ENCODE results near the gene SLC1A3.

The SLC1A3 gene

DNA sequence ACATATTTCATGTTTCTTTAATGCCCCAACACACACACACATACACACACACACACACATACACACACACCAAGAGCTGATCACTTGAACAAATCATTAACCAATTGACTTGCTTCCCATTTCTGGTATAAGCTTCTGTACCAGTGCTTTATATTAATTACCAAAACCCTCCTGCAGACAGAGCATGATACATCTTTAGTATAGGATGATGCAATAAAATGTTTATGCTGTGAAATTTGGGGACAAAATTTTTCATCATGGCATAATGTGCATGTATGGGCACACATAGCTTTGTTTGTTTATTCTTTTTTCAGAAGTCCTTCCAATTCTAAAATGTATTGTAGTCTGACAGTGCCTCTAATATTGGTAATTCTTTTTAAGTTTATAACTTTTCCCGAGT lies 34.5 kb downstream of the SLC1A3 start:
- TF ChIP-seq FOXP2 (optimal IDR thresholded peaks at IDR 0.05; ENCODE audit: borderline replicate concordance, extremely low read depth, extremely low read length, insufficient read depth) (no peak), SIN3A (IDR thresholded peaks at IDR 0.05; ENCODE audit: borderline replicate concordance, insufficient read depth, low read length) (no peak)

DNA sequence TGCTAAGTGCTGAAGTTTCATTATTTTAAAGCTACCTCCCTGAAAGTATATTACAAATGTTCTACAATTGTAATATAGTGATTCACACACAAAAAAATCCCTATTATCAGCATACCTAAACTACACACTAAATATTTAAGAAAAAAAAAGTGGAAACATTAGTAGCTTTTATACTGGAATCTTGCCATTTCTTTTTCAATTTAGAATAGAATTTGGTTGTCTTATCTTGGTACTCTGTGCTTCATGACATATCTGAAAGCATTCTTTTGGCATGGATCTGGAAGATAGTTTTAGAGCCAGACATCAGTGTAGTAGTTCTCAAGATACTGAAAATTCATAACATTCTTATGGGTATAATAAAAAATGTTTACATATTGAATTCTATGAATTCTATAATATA lies 35.0 kb downstream of the SLC1A3 start:
- TF ChIP-seq SIN3A (IDR thresholded peaks at IDR 0.05; ENCODE audit: borderline replicate concordance, insufficient read depth, low read length) (no peak), TAF1 (IDR thresholded peaks at IDR 0.05; ENCODE audit: borderline replicate concordance, insufficient read depth, low read length) (no peak), POLR2AphosphoS5 (IDR thresholded peaks at IDR 0.05; ENCODE audit: low read depth, low read length) (no peak), FOXP2 (optimal IDR thresholded peaks at IDR 0.05; ENCODE audit: borderline replicate concordance, extremely low read depth, extremely low read length, insufficient read depth) (no peak)
- TF ChIP-seq, protein P1, sequence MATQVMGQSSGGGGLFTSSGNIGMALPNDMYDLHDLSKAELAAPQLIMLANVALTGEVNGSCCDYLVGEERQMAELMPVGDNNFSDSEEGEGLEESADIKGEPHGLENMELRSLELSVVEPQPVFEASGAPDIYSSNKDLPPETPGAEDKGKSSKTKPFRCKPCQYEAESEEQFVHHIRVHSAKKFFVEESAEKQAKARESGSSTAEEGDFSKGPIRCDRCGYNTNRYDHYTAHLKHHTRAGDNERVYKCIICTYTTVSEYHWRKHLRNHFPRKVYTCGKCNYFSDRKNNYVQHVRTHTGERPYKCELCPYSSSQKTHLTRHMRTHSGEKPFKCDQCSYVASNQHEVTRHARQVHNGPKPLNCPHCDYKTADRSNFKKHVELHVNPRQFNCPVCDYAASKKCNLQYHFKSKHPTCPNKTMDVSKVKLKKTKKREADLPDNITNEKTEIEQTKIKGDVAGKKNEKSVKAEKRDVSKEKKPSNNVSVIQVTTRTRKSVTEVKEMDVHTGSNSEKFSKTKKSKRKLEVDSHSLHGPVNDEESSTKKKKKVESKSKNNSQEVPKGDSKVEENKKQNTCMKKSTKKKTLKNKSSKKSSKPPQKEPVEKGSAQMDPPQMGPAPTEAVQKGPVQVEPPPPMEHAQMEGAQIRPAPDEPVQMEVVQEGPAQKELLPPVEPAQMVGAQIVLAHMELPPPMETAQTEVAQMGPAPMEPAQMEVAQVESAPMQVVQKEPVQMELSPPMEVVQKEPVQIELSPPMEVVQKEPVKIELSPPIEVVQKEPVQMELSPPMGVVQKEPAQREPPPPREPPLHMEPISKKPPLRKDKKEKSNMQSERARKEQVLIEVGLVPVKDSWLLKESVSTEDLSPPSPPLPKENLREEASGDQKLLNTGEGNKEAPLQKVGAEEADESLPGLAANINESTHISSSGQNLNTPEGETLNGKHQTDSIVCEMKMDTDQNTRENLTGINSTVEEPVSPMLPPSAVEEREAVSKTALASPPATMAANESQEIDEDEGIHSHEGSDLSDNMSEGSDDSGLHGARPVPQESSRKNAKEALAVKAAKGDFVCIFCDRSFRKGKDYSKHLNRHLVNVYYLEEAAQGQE (IDR thresholded peaks at IDR 0.05; ENCODE audit: insufficient read depth in 1 of 2, low read depth in 2 of 2, low read length in 2 of 2) = no peak

DNA sequence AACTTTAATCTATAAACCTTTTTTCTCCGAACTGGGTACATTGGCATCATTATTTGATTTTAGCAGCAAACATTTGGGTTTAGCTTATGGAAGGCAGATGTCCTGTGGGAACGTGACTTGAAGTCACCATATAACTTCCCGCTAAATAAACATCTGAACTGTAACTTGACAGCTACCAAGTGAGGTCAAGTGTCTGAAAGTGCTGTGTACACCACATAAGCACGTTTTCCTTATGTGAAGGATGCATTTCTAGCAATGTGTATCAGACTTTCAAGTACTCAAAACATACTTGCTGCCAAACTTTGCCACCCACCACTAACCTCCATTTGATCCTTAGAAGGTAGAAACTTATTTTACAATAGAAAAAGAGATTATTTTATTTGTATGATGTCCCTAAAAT lies 35.7 kb downstream of the SLC1A3 start:
- TF ChIP-seq TAF1 (IDR thresholded peaks at IDR 0.05; ENCODE audit: borderline replicate concordance, insufficient read depth, low read length) = no peak
- TF ChIP-seq FOXP2 (optimal IDR thresholded peaks at IDR 0.05; ENCODE audit: borderline replicate concordance, extremely low read depth, extremely low read length, insufficient read depth) = no peak
- TF ChIP-seq, protein P1 (IDR thresholded peaks at IDR 0.05; ENCODE audit: insufficient read depth in 1 of 2, low read depth in 2 of 2, low read length in 2 of 2) = no peak
- no peak for TF ChIP-seq SIN3A (IDR thresholded peaks at IDR 0.05; ENCODE audit: borderline replicate concordance, insufficient read depth, low read length)
- TF ChIP-seq POLR2AphosphoS5 (IDR thresholded peaks at IDR 0.05; ENCODE audit: low read depth, low read length) = no peak

DNA sequence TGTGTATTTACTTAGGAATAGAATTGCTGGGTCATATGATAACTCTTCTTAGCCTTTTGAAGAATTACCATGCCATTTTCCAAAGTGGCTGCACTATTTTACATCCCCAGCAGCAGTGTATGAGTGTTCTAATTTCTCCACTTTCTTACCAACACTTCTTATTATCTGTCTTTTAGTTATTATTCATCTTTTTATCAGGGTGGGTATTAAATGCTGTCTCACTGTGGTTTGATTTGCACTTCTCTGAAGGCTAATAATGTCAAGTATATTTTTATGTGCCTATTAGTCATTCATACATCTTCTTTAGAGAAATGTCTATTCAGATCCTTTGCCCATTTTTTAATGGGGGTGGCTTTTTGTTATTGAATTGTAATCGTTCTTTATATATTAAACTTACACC lies 36.8 kb downstream of the SLC1A3 start:
- TF ChIP-seq TAF1 (IDR thresholded peaks at IDR 0.05; ENCODE audit: borderline replicate concordance, insufficient read depth, low read length) (no peak), SIN3A (IDR thresholded peaks at IDR 0.05; ENCODE audit: borderline replicate concordance, insufficient read depth, low read length) (no peak), FOXP2 (optimal IDR thresholded peaks at IDR 0.05; ENCODE audit: borderline replicate concordance, extremely low read depth, extremely low read length, insufficient read depth) (no peak), POLR2AphosphoS5 (IDR thresholded peaks at IDR 0.05; ENCODE audit: low read depth, low read length) (no peak)
- TF ChIP-seq, protein P1 (IDR thresholded peaks at IDR 0.05; ENCODE audit: insufficient read depth in 1 of 2, low read depth in 2 of 2, low read length in 2 of 2) = no peak

DNA sequence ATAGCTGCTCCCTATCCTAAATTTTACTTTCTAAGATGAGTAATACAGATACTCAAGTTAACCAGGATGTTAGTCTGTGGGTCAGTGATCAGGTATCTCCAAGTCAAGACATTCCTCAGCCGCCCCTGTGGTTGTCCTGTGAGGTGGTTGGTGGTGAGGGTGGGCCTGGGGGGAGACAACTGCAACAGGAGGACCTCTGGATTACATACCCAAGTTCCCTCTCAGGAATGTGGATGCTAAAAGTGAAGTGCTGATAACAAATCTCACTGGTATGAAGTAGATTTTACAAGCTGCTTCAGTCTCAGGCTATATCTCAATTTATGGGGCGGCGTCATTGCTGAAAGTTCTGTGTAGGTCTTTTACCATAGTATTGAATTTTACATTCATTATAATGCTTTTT lies 38.3 kb downstream of the SLC1A3 start:
- TF ChIP-seq SIN3A (IDR thresholded peaks at IDR 0.05; ENCODE audit: borderline replicate concordance, insufficient read depth, low read length) (no peak), FOXP2 (optimal IDR thresholded peaks at IDR 0.05; ENCODE audit: borderline replicate concordance, extremely low read depth, extremely low read length, insufficient read depth) (no peak), TAF1 (IDR thresholded peaks at IDR 0.05; ENCODE audit: borderline replicate concordance, insufficient read depth, low read length) (no peak), POLR2AphosphoS5 (IDR thresholded peaks at IDR 0.05; ENCODE audit: low read depth, low read length) (no peak)
- TF ChIP-seq, protein P1 (IDR thresholded peaks at IDR 0.05; ENCODE audit: insufficient read depth in 1 of 2, low read depth in 2 of 2, low read length in 2 of 2) = no peak

All from PFSK-1 (cell line).